OCI-LY1 (cell line): ENCODE measurements around the gene KLF15.

ENCODE experiments used
- CTCF ChIP-seq: fragments of 200-600 bp; sonication (generic), shearing (Covaris generic); IDR thresholded peaks from 2 replicates; pipeline ENCODE4 v1.5.1; 2017; ENCODE audit warnings: mild to moderate bottlenecking, antibody characterized with exemption, low read length, moderate library complexity, mixed read lengths
- EZH2 ChIP-seq: fragments of 200-600 bp; sonication (generic), shearing (Covaris generic); IDR thresholded peaks from 2 replicates; pipeline ENCODE4 v1.8.0; 2017; ENCODE audit warnings: borderline replicate concordance, mixed run types, mild to moderate bottlenecking, antibody characterized with exemption, low read length, moderate library complexity, mixed read lengths

- no peak for TF ChIP-seq EZH2
- TF ChIP-seq CTCF = no peak
Measured at GRCh38 chr3:126358816-126359181, 1.6 kb upstream of the KLF15 start.
